IMR-90 (cell line): ENCODE data around the gene MAP2K5. TPM values are rescaled to one million over a fixed set of nuclear protein-coding genes. Genes with fewer than 3 reads are reported as not detected.

Experiments
- ATAC-seq: fragments of 200-7000 bp; cut with Tn5 transposase; 2 replicates; pipeline ENCODE4 v1.9.1; 2020; ENCODE audit warnings: low read depth, mild to moderate bottlenecking, moderate library complexity
- BruUV-seq: library from RNA; stranded (reverse); fragments of 400-500 nt; replicated peaks from 2 replicates; lab custom pipeline; 2021; lab: Mats Ljungman, UMichigan
- CTCF ChIA-PET: fragments of 300-600 bp; formaldehyde crosslinking; extraction: SDS; loops from one replicate; lab custom pipeline; 2021; ENCODE audit warnings: antibody characterized with exemption; lab: Yijun Ruan, JAX
- POLR2A ChIA-PET: fragments of 300-600 bp; sonication (Branson Sonifier 250); formaldehyde crosslinking; loops from one replicate; lab custom pipeline; 2022; ENCODE audit warnings: antibody characterized with exemption; ENCODE audit not compliant: unreplicated experiment; lab: Charles Lee
- DNase-seq: peaks from one replicate; pipeline ENCODE4 v3.0.0; 2013
- H2AFZ ChIP-seq: replicated peaks from 2 replicates; pipeline ENCODE3; 2013; ENCODE audit warnings: low read length, mild to moderate bottlenecking; ENCODE audit not compliant: poor library complexity
- H2AK5ac ChIP-seq: 2 replicates; pipeline ENCODE4 v1.6.1; 2013; ENCODE audit warnings: low read depth, low read length, inconsistent platforms
- H2AK9ac ChIP-seq: replicated peaks from 2 replicates; pipeline ENCODE3; 2013; ENCODE audit warnings: mild to moderate bottlenecking, low read depth, low read length, moderate library complexity; ENCODE audit not compliant: poor library complexity
- H2BK120ac ChIP-seq: 2 replicates; pipeline ENCODE4 v1.6.1; 2013; ENCODE audit warnings: low read depth, low read length, inconsistent platforms
- H2BK15ac ChIP-seq: 3 replicates; pipeline ENCODE4 v1.6.1; 2013; ENCODE audit warnings: low read depth, low read length, inconsistent platforms
- H2BK20ac ChIP-seq: 2 replicates; pipeline ENCODE4 v1.6.1; 2013; ENCODE audit warnings: low read depth, mild to moderate bottlenecking, inconsistent platforms, low read length, moderate library complexity
- H2BK5ac ChIP-seq: 2 replicates; pipeline ENCODE4 v1.6.1; 2013; ENCODE audit warnings: mild to moderate bottlenecking, low read depth, low read length, inconsistent platforms; ENCODE audit not compliant: poor library complexity, severe bottlenecking
- H3K14ac ChIP-seq: replicated peaks from 2 replicates; pipeline ENCODE4 v1.6.1; 2013; ENCODE audit warnings: low read depth, low read length, inconsistent platforms
- H3K18ac ChIP-seq: 2 replicates; pipeline ENCODE4 v1.6.1; 2013; ENCODE audit warnings: low read depth, low read length, control low read depth
- H3K23ac ChIP-seq: 2 replicates; pipeline ENCODE4 v1.6.1; 2013; ENCODE audit warnings: low read depth, low read length, inconsistent platforms
- H3K27ac ChIP-seq: 2 replicates; pipeline ENCODE4 v1.5.1; 2013; ENCODE audit warnings: mild to moderate bottlenecking, control low read depth, low read length; ENCODE audit not compliant: insufficient read depth
- H3K27me3 ChIP-seq: 2 replicates; pipeline ENCODE4 v1.6.1; 2013; ENCODE audit warnings: low read length; ENCODE audit not compliant: control insufficient read depth, insufficient read depth
- H3K36me3 ChIP-seq: 2 replicates; pipeline ENCODE4 v1.6.1; 2013; ENCODE audit warnings: low read length, mixed read lengths; ENCODE audit not compliant: control insufficient read depth, insufficient read depth
- H3K4ac ChIP-seq: 2 replicates; pipeline ENCODE4 v1.6.1; 2013; ENCODE audit warnings: low read depth, low read length, inconsistent platforms
- H3K4me1 ChIP-seq: 2 replicates; pipeline ENCODE4 v1.6.1; 2013; ENCODE audit warnings: low read length, mixed read lengths; ENCODE audit not compliant: control insufficient read depth, insufficient read depth
- H3K4me2 ChIP-seq: 2 replicates; pipeline ENCODE4 v1.6.1; 2013; ENCODE audit warnings: low read depth, mild to moderate bottlenecking, control low read depth, low read length, moderate library complexity
- H3K4me3 ChIP-seq: 2 replicates; pipeline ENCODE4 v1.5.1; 2013; ENCODE audit warnings: low read depth, mild to moderate bottlenecking, control low read depth, low read length, moderate library complexity; ENCODE audit not compliant: insufficient read depth
- H3K56ac ChIP-seq: 2 replicates; pipeline ENCODE4 v1.6.1; 2013; ENCODE audit warnings: low read length, inconsistent platforms; ENCODE audit not compliant: insufficient read depth; ENCODE audit errors: extremely low read depth
- H3K79me1 ChIP-seq, 2 experiments: 2 replicates each; pipeline ENCODE4 v1.6.1; 2013; ENCODE audit warnings: low read length in 2 of 2, inconsistent platforms in 1 of 2, low read depth in 1 of 2
- H3K9ac ChIP-seq: 2 replicates; pipeline ENCODE4 v1.6.1; 2013; ENCODE audit warnings: low read depth, low read length, control low read depth
- H3K9me1 ChIP-seq: 2 replicates; pipeline ENCODE4 v1.6.1; 2013; ENCODE audit warnings: low read length, inconsistent platforms; ENCODE audit not compliant: insufficient read depth
- H3K9me3 ChIP-seq: 2 replicates; pipeline ENCODE4 v1.6.1; 2013; ENCODE audit warnings: low read length; ENCODE audit not compliant: control insufficient read depth, insufficient read depth
- H4K20me1 ChIP-seq: 2 replicates; pipeline ENCODE4 v1.6.1; 2013; ENCODE audit warnings: low read length, inconsistent platforms; ENCODE audit not compliant: insufficient read depth
- H4K5ac ChIP-seq: 2 replicates; pipeline ENCODE4 v1.6.1; 2013; ENCODE audit warnings: mild to moderate bottlenecking, low read depth, low read length, control low read depth
- H4K8ac ChIP-seq, 2 experiments: 2 replicates each; pipeline ENCODE4 v1.6.1; 2013; ENCODE audit warnings: low read depth in 2 of 2, low read length in 2 of 2, control low read depth in 1 of 2, inconsistent platforms in 1 of 2
- H4K91ac ChIP-seq: 2 replicates; pipeline ENCODE4 v1.6.1; 2013; ENCODE audit warnings: low read depth, low read length, inconsistent platforms; ENCODE audit not compliant: insufficient read depth
- FOS ChIP-seq: fragments of 150-350 bp; IDR thresholded peaks from 2 replicates; pipeline ENCODE4 v1.6.1; 2016; ENCODE audit warnings: low read depth, low read length
- USF2 ChIP-seq: fragments of 150-350 bp; IDR thresholded peaks from 2 replicates; pipeline ENCODE4 v1.6.1; 2017; ENCODE audit warnings: mild to moderate bottlenecking, antibody characterized with exemption, low read length, low read depth
- WGBS, 2 experiments: methylation state at CpG; one replicate each; pipeline versions ENCODE4 v1.1.5 to v1.1.7; 2013; ENCODE audit warnings: missing lambda C conversion rate in 2 of 2; ENCODE audit not compliant: insufficient read length in 1 of 2; ENCODE audit errors: extremely low coverage in 2 of 2; 5-methylcytosine and 5-hydroxymethylcytosine counted together
- dilution Hi-C: fragments of 300-500 bp; cut with HindIII; formaldehyde crosslinking; loops from one replicate; pipeline ENCODE4 v1.14.3; 2018; ENCODE audit warnings: low sequenced_read_pairs; ENCODE audit not compliant: unreplicated experiment
- in situ Hi-C: fragments of 300-500 bp; cut with MboI; formaldehyde crosslinking; loops from 3 replicates; pipeline ENCODE4 v1.14.3; 2019; ENCODE audit warnings: low sequenced_read_pairs, inconsistent platforms, mixed read lengths
- intact Hi-C: fragments of 100-400 bp; cut with micrococcal nuclease; formaldehyde crosslinking; loops from 2 replicates; pipeline ENCODE4 v1.10.0; 2022
- polyA plus RNA-seq, 3 experiments: library from polyadenylated mRNA; depleted of rRNA; stranded (reverse); fragments of >200 nt; gene quantifications; 2 replicates each; pipeline ENCODE4 v1.2.3, GENCODE V29; 2012; ENCODE audit warnings: low replicate concordance in 1 of 3
- total RNA-seq: library from RNA; depleted of rRNA; stranded (reverse); fragments of >200 nt; gene quantifications from 2 replicates; pipeline ENCODE4 v1.2.3, GENCODE V29; 2012

MAP2K5 gene
- total and polyA plus RNA-seq, 2 of the 4 experiments (the other 2 are of a cell fraction) = 1.6 to 6.1 TPM

- no peak for TF ChIP-seq USF2
These were observed 254.0 kb downstream of the MAP2K5 start (continued) for GRCh38 chr15:67796196-67797127.

- Histone ChIP-seq H2AK9ac (no peak overlapping the region), H3K9me3 (peaks cover 1% of the 10 kb centered on the region), H3K27ac (no peak overlapping the region), H2BK15ac (no peak overlapping the region), H2AK5ac (no peak overlapping the region), H2AFZ (no peak overlapping the region), H3K18ac (no peak overlapping the region), H3K36me3 (no peaks in the 10 kb centered on the region), H3K79me1 (no peaks in the 10 kb centered on the region; a peak in 1 of 4 replicates), H4K20me1 (0 out of 2 replicates have a peak, but pooled peaks cover 7% of the 10 kb centered on the region), H3K4me3 (no peak overlapping the region), H2BK120ac (no peak overlapping the region), H3K56ac (no peak overlapping the region), H2BK20ac (no peak overlapping the region), H3K23ac (no peak overlapping the region), H4K91ac (no peak overlapping the region), H4K5ac (no peak overlapping the region), H3K27me3 (no peaks in the 10 kb centered on the region), H3K14ac (no peak overlapping the region), H3K9ac (no peak overlapping the region), H3K4me2 (no peak overlapping the region), H3K4me1 (no peaks in the 10 kb centered on the region), H3K9me1 (peaks cover 5% of the 10 kb centered on the region; the same call in 1 of the 2 replicates), H4K8ac (no peak overlapping the region), H2BK5ac (no peak overlapping the region), H3K4ac (no peak overlapping the region)
- ATAC-seq (no peak), DNase-seq (no peak)
- TF ChIP-seq FOS = no peak
- no CpG with 5 or more reads among the region's 6 CpGs for WGBS, 2 experiments
- CTCF ChIA-PET = no interaction called here
- in situ Hi-C loops (no loop called here), intact Hi-C loops (no loop called here), dilution Hi-C loops (no loop called here)
- POLR2A ChIA-PET = no interaction called here
- BruUV-seq = no TSS peak
These were observed 257.3 kb downstream of the MAP2K5 start for GRCh38 chr15:67799801-67800205.
